ENCODE results near the gene COL9A2.

The COL9A2 gene

DNA sequence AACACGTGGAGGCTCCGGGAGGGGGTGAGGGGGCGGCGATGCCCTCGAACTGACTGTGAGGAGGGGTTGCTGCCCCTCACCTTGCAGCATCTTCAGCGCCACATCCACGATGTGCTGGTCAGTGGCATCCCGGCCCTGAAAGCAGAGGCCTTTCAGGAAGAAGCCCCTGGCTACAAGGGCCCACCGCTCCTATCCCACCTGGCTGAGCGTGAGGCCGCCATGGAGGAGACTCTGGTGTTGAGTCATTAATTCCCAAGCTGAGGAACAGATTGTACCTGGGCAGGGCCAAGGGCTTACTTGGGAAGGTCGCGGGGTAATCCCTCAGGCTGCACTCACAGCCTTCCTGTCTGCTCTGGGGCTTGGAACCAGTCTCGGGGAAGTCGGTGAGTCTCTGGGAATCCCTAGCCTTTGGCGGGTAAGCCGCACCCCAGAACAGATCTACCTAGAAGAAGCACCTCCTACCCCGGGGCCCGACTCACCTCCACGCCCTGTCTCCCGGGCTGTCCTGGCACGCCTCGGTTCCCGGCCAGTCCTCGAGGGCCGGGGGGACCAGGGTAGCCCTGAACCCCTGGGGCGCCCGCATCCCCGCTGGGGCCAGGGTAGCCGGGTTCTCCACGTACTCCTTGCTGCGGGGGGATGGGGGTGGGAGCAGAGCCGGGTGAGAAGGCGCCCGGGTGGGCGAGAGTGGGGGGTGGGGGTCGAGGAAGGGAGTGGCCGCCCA lies 13.9 kb downstream of the COL9A2 start:
- Histone ChIP-seq H4K20me1 (ENCODE audit: insufficient read depth) (no peaks in the 10 kb centered on the region), H3K27me3 (ENCODE audit: insufficient read depth, low read depth) (no peaks in the 10 kb centered on the region), H3K79me2 (ENCODE audit: insufficient read depth, low read depth) (no peaks in the 10 kb centered on the region), H2AFZ (ENCODE audit: low read depth) (no peak overlapping the region), H3K9ac (no peak overlapping the region), H3K27ac (no peak overlapping the region), H3K4me1 (ENCODE audit: low read depth, poor library complexity, severe bottlenecking) (no peaks in the 10 kb centered on the region), H3K36me3 (ENCODE audit: insufficient read depth) (no peaks in the 10 kb centered on the region), H3K4me3 (IDR thresholded peaks at IDR 0.05; ENCODE audit: insufficient read depth, low read depth, low read length) (no peak overlapping the region), H3K4me2 (no peak overlapping the region)
- no peak for TF ChIP-seq CTCF (conservative IDR thresholded peaks at IDR 0.05; ENCODE audit: low read depth, low read length)

GRCh38 chr1:40302475-40302874 lies 14.6 kb downstream of the COL9A2 start:
- Histone ChIP-seq H3K4me2 (no peak overlapping the region), H3K36me3 (ENCODE audit: insufficient read depth) (no peaks in the 10 kb centered on the region), H2AFZ (ENCODE audit: low read depth) (no peak overlapping the region), H4K20me1 (ENCODE audit: insufficient read depth) (no peaks in the 10 kb centered on the region), H3K9ac (no peak overlapping the region), H3K27me3 (ENCODE audit: insufficient read depth, low read depth) (no peaks in the 10 kb centered on the region), H3K27ac (no peak overlapping the region), H3K4me3 (IDR thresholded peaks at IDR 0.05; ENCODE audit: insufficient read depth, low read depth, low read length) (no peak overlapping the region), H3K79me2 (ENCODE audit: insufficient read depth, low read depth) (no peaks in the 10 kb centered on the region), H3K4me1 (ENCODE audit: low read depth, poor library complexity, severe bottlenecking) (no peaks in the 10 kb centered on the region)
- no peak for TF ChIP-seq CTCF (conservative IDR thresholded peaks at IDR 0.05; ENCODE audit: low read depth, low read length)

DNA sequence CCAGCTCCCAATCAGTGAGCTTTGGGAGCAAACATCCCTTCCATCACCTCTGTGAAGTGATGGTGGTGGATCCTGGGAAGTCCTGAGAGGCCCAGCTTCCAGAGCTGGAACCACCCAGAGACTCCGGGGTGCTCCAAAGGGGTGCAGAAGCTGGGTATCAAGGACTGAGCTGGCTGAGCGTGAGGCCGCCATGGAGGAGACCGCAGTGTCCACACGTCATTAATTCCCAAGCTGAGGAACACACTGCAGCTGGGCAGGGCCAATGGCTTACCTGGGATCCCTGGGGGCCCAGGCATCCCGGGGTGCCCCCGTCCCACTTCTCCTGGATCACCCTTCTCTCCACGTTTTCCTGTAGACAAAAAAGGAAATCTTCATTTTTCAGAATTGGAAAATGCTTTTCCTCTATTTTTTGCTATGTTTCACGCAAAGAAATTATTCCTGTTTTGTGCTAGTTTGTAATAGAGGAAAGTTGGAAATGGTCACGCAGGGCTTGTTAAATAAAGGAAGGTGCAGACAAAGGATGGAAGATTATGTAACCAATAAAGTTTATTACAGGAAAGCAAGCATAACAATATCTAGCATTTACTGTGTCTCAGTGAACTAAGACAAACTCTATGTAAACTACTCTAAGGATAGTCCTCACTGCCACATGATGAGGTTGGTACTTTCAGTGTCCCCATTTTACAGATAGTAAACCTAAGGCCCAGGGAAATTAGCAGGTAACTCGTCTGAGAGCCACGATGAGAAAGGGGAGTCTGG lies 15.4 kb downstream of the COL9A2 start:
- H2AFZ ChIP-seq (ENCODE audit: low read depth): no peak overlapping the region
- H3K4me1 ChIP-seq (ENCODE audit: low read depth, poor library complexity, severe bottlenecking): no peaks in the 10 kb centered on the region
- H3K4me3 ChIP-seq (IDR thresholded peaks at IDR 0.05; ENCODE audit: insufficient read depth, low read depth, low read length): no peak overlapping the region
- H3K36me3 ChIP-seq (ENCODE audit: insufficient read depth): no peaks in the 10 kb centered on the region
- H3K79me2 ChIP-seq (ENCODE audit: insufficient read depth, low read depth): no peaks in the 10 kb centered on the region
- no peak overlapping the region for H3K27ac ChIP-seq
- TF ChIP-seq CTCF (conservative IDR thresholded peaks at IDR 0.05; ENCODE audit: low read depth, low read length): no peak
- H4K20me1 ChIP-seq (ENCODE audit: insufficient read depth): no peaks in the 10 kb centered on the region
- no peak overlapping the region for H3K9ac ChIP-seq
- H3K4me2 ChIP-seq: no peak overlapping the region
- H3K27me3 ChIP-seq (ENCODE audit: insufficient read depth, low read depth): no peaks in the 10 kb centered on the region

DNA sequence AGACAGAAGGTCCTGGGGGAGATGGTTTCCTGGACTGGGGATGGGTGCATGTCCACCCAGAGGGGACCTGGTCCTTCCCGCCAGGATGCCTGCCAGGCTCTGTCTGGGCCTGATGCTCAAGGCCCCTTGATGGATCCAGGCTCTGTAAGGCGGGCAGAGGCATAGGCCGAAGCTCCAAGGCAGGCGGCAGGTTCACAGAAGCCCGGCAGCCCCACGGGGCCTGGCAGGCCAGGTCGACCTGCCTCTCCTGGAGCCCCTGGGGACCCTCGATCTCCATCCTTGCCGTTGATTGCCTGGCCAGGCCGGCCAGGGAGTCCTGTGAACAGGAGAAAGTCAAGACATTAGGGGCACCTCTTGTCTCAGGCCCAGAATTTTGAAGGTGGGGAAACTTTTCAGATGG lies 16.0 kb downstream of the COL9A2 start:
- Histone ChIP-seq H3K27me3 (ENCODE audit: insufficient read depth, low read depth) (no peaks in the 10 kb centered on the region), H3K9ac (no peak overlapping the region), H2AFZ (ENCODE audit: low read depth) (no peak overlapping the region), H3K4me1 (ENCODE audit: low read depth, poor library complexity, severe bottlenecking) (no peaks in the 10 kb centered on the region), H3K36me3 (ENCODE audit: insufficient read depth) (no peaks in the 10 kb centered on the region), H4K20me1 (ENCODE audit: insufficient read depth) (no peaks in the 10 kb centered on the region), H3K27ac (no peak overlapping the region), H3K79me2 (ENCODE audit: insufficient read depth, low read depth) (no peaks in the 10 kb centered on the region), H3K4me3 (IDR thresholded peaks at IDR 0.05; ENCODE audit: insufficient read depth, low read depth, low read length) (no peak overlapping the region), H3K4me2 (no peak overlapping the region)
- no peak for TF ChIP-seq CTCF (conservative IDR thresholded peaks at IDR 0.05; ENCODE audit: low read depth, low read length)
